CD1c-positive myeloid dendritic cell (primary cell): Measurements from ENCODE around the gene MACF1.

Experiments used
- DNase-seq: peaks from one replicate; pipeline ENCODE4 v3.0.0-alpha.2; 2016; ENCODE audit errors: extremely low spot score

MACF1 gene

DNA sequence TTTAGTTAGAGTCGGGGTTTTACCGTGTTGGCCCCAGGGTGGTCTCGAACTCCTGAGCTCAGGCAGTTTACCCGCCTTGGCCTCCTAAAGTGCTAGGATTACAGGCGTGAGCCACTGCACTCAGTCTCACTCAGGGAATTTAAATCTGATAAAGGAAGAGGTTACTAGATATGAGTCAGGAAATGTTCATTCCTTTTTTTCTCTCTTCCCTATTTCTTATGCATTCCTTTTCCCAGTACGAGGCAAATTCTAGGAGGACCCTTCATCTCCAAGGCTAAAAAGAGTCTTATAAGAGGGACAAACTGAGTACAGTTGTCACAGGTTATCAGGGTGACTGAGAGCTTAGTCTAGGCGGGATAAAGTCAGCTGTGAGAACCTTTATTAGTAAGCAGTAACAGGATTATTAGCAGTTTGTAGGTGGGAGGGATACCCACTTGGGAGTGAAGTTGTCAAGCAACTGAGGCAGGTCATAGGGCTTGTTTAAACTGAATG, 9.1 kb downstream of the MACF1 start:
- DNase-seq: peak; percentile 35

DNA sequence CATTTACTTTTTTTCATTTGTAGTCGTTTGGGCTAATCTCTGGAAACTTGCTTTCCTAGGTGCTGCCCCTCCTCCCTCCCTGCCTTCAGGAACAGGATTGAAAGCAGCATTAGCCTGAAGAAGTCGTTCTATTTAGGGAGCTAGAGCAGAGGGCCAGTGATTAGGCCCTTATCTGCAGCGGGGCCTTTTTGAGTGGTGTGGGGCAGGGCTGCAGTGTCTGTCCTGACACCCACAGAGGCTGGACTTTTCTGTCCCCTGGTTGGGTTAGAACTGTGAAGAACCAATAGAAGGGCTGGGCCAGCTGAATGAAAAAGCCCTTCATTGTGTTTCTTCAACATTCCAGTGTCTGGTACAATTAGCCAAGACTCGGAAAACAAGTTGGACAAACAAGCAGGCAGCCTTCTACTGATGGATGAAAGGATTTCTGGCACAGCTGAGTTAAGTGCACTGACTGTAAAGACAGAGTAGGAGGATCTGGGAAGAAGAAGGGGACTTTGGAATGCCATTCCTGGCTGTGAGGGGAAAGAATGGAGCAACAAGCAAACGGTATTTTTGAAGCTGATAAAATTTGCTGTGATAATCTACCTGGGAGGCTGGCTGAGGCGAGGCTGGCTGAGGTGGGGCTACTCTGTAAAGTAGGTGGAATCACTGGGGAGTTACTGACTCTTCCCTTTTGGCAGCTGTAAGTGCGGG, 9.7 kb downstream of the MACF1 start:
- DNase-seq: no peak

DNA sequence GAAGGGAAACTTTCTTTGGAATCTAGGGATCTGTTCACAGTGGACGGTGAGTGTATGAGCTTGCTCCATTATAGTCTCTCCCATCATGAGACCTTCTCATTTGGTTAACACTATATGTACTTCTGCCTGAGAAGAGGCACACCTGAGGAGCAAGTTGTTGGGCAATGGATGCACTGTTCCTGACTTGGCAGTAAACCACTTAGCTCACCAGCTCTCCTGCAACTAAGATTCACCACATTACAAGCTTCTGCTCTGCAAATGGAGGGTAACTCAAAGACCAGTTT, 10.2 kb downstream of the MACF1 start:
- no peak for DNase-seq

DNA sequence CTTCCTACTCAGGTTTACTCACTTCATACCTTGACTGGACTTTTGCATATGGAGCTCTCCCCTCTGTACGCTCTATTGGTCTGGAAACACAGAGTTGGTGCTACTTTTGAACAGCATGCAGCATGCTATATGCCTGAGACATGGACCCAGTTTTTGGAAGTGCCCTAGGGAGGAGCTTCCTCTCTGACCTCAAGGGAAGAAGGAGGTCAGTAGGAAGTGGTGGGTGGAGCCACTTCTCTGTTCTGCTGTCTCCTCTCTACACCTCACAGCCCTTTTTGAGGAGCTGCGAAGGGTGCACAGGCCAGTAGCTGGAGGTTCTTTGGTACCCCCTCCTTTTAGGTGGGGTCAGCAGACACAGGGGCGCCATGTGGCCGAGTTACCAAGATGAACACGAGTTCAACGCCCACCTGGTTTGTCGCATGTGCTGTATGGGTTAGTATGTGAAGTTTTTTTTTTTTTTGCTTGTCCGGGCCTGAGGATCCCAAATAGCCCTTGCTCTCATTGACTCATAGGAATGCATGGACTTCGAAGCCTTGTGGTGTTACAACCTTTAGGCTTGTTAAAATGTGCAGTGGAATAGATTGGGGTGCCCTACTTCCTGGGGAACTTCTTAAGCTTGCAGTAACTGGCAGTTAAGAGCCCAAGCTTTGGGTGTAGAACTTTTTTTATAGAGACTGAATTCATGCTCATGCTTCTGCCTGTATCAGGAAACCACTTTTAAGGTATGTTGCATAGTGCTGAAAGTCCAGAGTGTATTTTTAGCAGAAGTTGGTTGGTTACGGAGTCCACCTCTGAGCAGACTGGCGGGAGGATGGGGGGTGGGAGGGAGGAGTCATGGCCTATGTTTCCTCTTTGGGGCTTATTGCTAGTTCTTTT, 10.7 kb downstream of the MACF1 start:
- peak; percentile 84 for DNase-seq

DNA sequence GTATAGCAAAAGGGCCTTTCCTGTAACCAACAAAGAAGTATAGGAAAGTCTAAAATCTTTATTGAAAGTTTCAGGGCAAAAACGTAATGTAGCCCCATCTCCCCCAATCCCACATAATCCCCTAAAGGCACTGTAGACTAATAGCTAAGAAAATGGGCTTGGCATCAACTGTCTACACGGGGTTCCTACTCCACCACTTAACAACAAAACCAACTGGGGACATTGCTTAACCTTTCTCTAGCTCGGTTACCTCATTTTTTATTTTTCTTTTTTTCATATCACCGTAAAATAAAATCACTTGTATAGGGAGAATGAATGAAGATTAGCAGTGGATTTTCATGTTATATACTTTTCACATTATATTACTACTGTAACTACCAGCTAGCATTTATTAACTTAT, 12.3 kb downstream of the MACF1 start:
- peak; percentile 24 for DNase-seq

DNA sequence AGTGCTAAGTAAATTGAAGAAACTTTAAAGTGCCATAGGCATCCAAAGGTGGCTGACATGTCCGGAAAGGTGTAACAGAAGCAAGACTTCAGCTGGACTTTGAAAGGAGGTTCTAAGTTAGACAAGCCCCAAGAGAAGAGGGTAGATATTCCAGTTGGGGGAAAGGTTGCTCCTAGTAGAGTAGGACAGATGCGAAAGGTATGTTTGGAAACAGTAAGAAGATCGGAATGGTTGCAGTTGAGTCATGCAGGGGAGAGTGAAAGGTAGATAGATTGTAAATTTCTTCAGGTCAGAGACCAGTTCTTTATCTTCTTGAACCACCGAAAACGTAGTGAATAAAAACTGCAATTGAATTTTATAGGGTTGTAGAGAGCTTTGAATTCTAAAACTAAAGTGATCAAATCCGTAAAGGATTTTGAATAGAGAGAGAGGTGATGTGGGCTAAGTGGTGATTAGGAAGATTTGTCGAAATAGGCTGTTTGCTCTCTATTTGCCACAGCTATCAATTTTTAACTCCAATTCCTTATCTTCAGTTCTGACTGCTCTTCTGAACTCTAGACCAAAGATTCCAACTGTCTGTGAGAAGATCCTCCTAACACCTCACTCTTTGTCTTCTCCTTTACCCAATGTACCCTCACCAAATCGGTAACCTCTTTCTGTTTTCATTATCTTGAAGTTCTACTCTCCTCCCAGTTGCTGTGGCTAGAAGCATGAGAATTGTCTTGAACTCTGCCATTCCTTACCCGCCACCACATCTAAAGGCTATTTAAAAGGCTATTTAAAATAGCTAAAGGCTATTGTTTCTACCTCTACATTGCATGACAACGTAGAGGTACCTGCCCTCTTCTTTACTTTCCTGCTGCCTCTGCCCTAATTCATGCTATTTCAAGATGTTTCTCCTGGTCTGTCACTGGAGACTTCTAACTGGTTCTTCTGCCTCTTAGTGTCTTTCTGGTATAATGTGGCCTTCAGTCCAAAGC, 16.7 kb downstream of the MACF1 start:
- DNase-seq: no peak

DNA sequence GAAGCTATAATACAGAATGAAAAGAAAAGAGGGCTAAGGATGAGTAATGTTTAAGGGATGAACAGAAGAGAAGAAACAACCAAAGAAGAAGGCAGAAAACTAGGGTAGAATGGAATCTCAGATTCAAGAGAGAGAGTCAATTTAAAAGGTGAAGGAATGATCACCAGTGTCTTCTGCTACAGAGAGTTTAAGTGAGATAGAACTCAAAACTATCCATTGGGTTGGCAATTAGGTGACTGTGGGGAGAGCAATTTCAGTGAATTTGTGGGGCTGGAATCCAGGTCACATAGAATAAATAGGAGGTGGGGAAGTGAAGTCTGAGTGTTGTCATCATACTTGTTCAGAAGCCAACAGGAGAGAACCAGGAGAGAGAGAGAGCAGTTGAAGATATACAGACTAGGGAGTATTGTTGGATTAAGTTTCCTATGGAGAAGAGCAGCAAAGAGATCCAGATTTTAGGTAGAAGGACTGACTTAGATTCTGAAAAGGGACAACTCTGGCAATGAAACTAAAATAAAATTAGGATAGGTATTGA, 19.9 kb downstream of the MACF1 start:
- DNase-seq: no peak

DNA sequence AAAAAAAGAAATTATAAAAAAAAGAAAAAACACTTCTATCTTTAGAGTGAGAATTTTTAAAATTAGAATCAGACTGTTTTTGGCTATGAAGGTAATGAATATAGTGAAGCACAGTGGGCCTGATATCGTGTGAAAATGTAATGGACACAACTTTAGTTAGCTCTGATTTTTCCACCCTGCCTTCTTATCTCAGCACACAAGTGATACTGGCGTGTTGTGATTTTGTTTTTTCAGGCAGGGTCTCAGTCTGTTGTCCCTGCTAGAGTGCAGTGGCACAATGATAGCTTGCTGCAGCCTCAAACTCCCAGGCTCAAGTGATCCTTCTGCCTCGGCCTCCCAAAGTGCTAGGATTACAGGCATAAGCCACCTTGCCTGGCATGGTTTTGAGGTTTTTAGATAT, 22.3 kb downstream of the MACF1 start:
- no peak for DNase-seq

DNA sequence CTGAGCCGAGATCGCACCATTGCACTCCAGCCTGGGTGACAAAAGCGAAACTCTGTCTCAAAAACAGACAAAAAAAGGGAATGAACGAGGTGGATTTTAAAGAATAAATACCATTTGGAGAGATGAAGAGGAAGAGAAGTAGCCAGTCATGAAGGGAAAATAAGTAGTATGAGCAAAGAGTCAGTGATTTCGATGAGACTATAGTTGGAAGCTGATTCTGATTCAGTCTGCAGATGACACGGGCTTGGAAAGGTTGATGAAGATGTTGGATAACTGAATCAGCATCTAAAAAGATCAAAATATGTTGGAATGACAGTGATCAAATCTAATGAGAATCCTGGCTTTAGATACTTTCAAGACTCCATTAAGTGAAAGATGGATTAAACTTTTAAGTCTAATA, 23.8 kb downstream of the MACF1 start:
- DNase-seq: no peak

DNA sequence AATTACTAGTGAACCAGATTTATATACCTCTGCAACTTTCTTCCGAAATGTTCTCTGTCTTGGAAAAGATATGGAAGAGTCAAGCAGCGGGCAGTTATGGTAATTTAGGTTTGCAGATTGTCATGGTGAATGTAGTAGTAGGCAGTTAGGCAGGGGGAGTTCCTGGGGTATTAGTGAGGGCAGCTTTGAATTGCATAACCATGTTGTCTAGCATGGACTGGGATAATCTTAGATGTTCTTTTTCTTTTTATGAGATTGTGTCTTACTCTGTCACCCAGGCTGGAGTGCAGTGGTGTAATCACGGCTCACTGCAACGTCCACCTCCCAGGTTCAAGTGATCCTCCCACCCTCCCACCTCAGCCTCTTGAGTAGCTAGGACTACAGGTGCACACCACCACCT, 25.0 kb downstream of the MACF1 start:
- no peak for DNase-seq

DNA sequence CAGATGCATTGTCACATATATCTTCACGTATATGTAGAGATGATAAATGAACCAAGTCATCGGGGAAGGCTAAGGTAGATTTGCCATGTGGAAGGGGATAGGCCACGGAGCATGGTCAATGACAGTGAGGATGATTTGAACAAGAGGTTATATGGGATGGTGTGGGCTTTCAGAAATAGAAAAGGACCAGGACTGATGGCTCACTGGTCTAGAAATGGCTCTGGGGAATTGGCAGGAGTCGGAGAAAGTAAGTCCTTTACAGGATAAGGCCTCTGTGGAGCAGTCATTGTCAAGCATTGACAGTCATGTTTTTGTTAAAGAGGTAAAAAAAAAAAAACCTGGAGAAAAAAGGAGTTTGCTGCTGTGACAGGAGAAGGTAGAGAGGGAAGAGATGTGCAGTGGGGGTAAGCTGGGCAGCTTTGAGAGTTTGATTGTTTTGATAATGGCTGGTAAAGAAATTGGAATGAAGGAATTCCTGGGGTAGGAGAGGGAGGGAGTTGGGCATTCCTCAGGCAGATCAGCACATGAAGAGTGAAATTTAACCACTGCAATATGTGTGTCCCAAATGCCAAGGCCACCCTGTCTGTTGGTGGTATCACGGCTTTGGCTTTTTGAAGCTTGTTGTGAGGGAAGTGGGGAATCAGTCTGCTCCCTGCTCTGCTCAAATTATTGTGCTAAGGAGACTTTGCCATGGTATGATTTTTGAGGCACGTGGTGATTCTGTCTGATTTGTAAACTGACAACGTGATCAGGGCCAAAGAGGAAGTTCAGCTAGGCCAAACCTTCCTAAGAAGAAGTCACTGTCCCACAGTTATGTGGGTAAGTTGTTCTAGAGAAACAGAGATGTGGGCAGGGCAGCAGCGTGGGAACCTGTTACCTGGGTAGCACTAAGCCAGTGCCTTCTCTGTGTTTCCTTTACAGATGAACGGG, 26.0 kb downstream of the MACF1 start:
- peak; percentile 90 for DNase-seq

DNA sequence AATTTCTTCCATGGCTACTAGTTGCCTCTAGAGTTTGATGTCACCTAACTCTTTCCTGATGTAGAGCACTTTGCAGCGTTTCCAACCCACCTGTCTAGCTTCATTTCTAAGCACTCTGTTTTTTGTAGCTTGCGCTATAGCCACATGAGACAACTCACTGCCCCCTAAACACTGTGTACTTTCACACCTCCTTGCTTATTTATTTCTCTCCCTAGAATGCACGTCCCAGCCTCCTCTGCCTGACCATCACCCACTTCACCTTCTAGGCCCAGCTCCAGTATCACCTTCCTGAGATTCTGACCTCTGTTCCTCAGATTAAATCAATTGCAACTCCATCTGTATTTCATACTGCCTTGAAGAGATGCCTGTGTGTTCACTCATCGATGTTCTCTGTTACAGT, 32.5 kb downstream of the MACF1 start:
- no peak for DNase-seq

DNA sequence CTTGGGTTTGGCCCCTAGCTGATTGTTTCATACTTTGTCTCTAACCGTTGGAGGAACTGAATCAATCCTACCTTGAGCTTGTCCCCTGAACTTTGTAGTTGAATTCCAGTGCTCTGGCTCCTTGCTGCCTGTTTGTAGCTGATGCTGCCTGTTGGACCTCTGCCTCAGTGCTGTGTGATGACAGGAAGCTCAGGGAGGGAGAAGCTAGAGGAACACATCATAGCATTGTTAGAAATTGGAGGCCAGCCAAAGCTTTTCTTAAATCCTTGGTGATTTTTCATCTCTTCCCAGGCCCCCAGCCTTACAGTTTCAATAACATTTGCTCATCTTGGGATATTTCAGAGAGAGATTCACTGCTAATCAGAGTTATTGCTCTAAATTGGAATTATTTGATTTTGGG, 34.0 kb downstream of the MACF1 start:
- DNase-seq: no peak

DNA sequence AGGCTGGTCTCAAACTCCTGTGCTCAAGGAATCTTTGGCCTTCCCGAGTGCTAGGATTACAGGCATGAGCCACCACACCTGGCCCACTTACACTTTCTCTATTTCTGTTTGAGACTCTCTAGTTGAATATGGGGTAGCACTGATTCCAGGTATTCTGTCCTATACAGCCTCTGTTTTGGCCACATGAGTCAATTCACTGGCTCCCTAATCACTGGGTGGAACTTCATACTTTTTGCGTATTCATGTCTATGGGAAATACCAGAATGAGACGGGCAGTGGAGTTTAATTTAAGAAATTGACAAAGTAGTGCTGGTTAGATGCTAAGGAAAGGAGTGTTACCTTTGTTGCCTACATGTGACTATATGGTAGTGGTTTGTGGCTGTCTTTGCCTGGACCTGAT, 35.5 kb downstream of the MACF1 start:
- DNase-seq: no peak

DNA sequence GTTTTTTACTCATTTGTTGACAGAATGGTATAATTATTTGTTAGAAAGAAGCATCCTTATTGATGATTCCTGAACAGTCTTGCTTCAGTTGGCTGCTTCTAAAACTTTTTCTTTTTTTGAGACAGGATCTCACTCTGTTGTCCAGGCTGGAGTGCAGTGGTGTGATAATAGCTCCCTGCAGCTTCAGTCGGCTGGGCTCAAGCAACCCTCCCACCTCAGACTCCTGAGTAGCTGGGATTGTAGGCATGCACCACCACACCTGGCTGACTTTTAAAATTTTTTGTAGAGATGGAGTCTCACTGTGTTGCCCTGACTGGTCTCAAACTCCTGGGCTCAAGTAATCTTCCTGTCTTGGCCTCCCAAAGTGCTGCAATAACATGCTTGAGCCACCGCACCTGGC, 38.8 kb downstream of the MACF1 start:
- no peak for DNase-seq

DNA sequence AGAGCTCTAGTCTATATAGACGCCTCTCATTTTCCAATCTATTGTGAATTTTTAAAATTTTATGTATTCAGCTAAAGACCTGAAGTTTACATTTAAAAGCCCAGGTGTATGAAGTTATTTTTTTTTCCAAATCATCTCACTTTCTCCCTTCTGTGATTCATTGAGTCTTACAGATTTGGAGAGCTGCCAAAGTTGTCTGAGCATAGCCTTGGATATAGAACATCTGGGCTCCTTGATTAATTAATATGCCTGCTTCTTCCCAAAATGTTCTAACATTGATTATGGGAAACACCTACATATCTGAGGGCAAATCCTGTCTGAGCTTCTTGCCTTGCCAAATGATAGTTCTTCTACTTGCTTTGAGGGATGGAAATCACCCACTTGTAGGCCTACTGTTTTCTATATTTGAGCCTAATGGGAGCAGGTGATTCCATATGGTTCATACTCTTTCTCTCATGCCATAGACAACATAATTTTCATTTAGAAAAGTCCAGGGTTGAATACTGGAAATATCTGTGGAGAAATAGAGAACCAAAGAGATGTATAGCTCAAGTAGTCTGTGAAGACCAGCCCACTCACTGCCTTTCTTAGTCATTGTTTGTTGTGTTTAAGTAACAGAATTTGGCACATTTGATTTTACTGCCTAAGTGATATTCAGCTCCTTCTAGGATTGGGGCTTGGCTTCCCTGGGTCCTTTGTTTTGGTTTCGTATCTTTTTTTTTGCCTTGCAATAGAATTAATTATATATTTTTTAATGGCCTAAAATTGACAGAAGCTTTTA, 46.2 kb downstream of the MACF1 start:
- DNase-seq: peak; percentile 55

DNA sequence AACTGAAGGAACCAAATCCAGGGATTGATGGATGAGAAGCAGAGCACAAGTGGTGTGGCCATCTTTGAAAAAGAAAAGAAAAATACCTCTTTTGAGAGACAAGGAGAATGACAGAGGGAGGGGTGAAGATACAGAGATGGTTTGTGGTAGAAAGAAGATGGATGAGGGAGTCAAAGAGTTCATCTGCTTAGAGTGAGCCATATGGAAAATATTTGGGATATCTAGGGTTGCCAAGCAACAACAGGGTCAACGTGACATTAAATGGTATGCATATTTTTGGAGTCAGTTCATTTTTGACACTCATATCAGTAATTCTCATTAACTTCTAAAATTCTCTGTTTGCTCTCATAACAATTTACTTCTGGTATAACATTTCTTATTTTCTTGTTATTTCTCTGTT, 50.7 kb downstream of the MACF1 start:
- no peak for DNase-seq

DNA sequence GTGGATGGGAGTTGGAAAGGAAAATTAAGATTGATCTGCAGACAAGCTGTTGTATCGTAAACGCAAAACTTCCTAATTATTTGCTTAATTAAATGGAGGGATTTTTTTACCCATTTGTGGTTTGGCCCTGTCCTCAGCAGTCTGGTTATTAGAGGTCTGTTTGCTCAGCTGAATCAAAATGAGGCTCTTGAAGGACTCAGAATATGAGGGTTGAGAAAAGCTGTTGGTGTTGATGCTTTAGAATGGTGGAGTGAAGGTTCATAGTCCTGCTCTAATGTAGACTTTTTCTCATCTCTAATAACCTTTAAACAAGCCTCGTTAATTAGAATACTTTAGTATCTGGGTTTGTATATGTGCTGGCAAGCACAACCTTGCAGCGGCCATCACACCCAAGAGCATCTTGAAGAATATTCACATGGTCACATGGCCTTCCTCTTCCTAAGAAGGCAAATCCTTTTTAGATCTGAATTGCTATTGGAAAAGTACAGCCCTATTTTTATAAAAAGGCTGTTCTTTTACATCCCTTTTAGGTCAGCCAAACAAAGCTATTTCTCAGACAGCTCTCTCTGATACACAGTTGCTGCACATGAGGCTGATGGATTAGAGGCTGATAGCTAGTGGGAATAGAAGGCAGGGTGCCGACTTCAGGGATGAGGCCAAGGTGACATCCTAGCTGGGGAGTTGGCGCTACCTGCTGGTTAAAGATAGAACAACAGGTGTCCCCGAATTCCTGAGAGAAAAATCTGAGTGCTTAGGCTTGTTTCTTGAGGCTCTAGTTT, 53.8 kb downstream of the MACF1 start:
- peak; percentile 69 for DNase-seq

DNA sequence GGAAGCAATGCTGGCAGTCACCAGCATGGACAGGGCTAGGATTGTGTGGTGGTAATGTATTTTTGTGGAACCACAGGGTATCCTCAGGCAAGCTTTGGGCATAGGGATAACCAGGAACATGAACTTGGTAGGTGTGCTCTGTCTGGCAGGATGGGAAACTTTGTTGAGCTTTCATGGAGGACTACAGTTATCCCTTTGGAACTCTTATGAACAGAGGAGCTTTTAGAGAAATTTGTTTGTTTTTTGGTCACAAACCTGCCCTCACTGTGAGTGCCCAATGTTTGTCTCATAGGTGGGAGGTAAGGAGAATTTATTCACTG, 54.4 kb downstream of the MACF1 start:
- no peak for DNase-seq
